ENCODE data around the gene INS. TPM values are rescaled to one million over a fixed set of nuclear protein-coding genes. Genes with fewer than 3 reads are reported as not detected.

INS gene
- total RNA-seq, 2 donors from 2014 or later = not detected

DNA sequence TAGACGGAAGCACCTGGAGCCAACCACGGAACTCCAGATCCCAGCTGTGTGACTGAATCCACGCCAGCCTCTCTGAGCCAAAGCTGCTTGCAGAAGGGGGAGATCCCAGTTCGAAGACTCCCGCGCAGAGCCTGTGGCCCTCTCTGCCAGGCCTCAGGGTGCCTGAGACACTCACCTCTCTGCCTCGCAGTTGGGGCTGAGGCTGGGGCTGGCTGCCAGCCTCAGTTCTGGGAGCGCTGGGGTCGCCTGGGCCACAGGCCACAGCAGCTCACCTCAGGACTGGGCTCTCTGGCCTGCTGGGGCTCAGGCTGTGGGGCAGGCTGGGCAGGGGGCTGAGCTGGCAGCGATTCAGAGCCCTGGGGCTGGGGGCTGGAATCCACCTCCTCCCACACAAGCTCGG lies 13.6 kb downstream of the INS start:
- H3K9me3 ChIP-seq (ENCODE audit: control insufficient read depth, low read length, poor library complexity, severe bottlenecking) = no peaks in the 10 kb centered on the region
- ATAC-seq (no peak), DNase-seq (no peak)
- Mint-ChIP-seq H3K36me3 (ENCODE audit: low read depth) (peaks cover 5% of the 10 kb centered on the region), H3K27ac (no peak overlapping the region), H3K4me3 (no peak overlapping the region), H3K27me3 (peaks cover 72% of the 10 kb centered on the region), H3K4me1 (peaks cover 13% of the 10 kb centered on the region)

DNA sequence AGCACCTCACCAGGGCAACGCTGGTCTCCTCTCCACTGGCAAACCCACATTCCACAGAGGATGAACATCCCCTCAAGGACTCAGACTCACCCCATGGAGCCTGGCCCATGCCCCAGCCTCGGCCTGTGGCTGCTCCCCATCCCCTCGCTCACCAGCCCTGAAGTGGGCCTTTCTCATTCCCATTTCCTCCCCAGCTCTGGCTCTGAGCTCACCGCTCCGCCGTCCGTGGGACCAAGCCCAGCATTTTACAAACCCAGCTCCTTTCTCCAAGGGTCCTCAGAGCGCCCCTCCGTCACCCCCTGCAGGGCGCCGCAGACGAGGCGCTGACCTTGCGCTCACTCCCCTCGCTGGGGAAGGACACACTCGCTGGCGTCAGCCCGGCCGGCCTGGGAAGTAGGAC lies 15.0 kb downstream of the INS start:
- no peak overlapping the region for H3K27ac Mint-ChIP-seq
- peaks cover 5% of the 10 kb centered on the region for H3K36me3 Mint-ChIP-seq (ENCODE audit: low read depth)
- H3K4me1 Mint-ChIP-seq = peaks cover 8% of the 10 kb centered on the region
- peaks cover 82% of the 10 kb centered on the region for H3K27me3 Mint-ChIP-seq
- H3K4me3 Mint-ChIP-seq = no peak overlapping the region
- DNase-seq (no peak), ATAC-seq (no peak)
- no peaks in the 10 kb centered on the region for H3K9me3 ChIP-seq (ENCODE audit: control insufficient read depth, low read length, poor library complexity, severe bottlenecking)

DNA sequence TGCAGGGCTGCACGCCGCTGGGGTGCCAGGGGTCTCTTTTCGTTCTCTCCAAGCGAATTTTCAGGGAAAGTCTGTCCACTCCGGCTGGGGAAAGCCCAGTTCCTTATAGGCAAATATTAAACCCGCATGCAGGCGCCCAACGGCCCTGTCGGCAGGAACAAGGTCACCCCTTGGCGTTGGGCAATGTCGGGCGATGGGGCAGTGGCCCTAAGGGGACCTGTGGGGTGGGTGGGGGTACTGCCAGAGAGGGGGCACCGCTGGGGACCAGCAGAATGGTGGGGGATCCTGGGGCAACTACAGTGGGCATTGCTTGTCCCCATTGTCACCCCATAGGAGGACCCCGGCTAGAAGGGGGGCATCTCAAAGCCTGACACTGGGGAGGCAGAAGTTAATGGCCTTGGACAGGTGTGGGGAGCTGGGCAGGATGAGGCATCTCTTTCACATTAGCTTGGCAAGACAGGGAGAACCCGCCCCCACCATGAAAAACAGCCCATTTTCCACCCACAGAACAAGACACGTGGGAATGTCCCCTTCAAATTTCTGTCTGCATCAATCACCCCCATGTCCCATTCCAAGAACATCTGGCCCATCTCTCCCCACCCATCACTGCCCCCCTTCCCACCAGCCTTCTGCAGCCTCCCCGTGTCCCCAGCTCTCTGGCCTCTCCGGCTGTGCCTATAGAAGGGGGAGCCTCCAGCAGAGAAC lies 16.3 kb downstream of the INS start:
- Mint-ChIP-seq H3K4me3 (no peak overlapping the region), H3K27ac (no peak overlapping the region), H3K36me3 (ENCODE audit: low read depth) (peaks cover 5% of the 10 kb centered on the region), H3K27me3 (peaks cover 71% of the 10 kb centered on the region), H3K4me1 (peaks cover 8% of the 10 kb centered on the region)
- H3K9me3 ChIP-seq (ENCODE audit: control insufficient read depth, low read length, poor library complexity, severe bottlenecking) = no peaks in the 10 kb centered on the region
- DNase-seq (no peak), ATAC-seq (no peak)

DNA sequence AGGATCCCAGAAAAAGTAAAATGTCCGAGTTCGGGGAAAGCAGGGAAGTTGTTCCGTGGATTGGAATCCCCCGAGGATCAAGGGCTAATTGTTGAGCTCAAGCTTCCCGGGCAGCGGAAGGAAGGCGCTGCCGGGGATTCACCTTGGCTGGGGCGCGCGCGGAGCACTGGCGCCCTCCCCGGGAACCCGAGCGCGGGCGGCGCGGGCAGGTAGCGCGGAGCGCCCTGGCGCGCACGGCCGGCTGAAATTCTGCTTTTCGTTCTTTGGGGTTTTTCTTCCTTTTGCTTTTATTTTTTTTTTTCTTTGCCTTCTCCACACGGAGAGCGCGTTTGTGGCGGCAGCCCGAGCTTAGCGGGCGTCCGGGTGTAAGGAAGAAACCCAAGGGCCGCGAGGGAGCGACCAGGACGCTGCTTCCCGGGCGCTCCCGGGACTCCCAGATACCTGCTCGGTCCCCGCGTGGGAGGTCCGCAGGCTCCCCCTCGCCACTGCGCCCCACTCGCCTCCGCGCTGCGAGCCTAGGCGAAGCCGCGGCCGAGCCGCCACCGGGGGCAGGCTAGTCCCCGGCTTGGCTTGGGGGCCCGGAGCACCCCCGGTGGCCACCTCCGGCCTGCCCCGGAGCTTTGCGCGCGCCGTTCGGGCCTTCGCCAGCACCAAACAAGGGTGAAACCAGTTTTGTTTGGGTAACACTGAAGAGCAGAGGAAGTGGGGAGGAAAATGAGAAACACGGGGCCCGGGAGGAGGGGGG lies 17.0 kb downstream of the INS start:
- H3K9me3 ChIP-seq (ENCODE audit: control insufficient read depth, low read length, poor library complexity, severe bottlenecking) = no peaks in the 10 kb centered on the region
- DNase-seq (no peak), ATAC-seq (no peak)
- Mint-ChIP-seq H3K27ac (no peak overlapping the region), H3K36me3 (ENCODE audit: low read depth) (peaks cover 5% of the 10 kb centered on the region), H3K4me1 (peaks cover 8% of the 10 kb centered on the region), H3K4me3 (peak overlapping the region; percentile 41), H3K27me3 (peaks cover 69% of the 10 kb centered on the region)

- H3K9me3 ChIP-seq (ENCODE audit: control insufficient read depth, low read length, poor library complexity, severe bottlenecking) = no peaks in the 10 kb centered on the region
- Mint-ChIP-seq H3K4me1 (peaks cover 9% of the 10 kb centered on the region), H3K27ac (no peak overlapping the region), H3K36me3 (ENCODE audit: low read depth) (peaks cover 6% of the 10 kb centered on the region), H3K4me3 (peak overlapping the region; percentile 41), H3K27me3 (peaks cover 63% of the 10 kb centered on the region)
- ATAC-seq = no peak
- DNase-seq = no peak
Observed at GRCh38 chr11:2143477-2143798, 17.6 kb downstream of the INS start.

GRCh38 chr11:2142762-2143202 lies 18.2 kb downstream of the INS start:
- ATAC-seq = peak; percentile 63
- peaks cover 57% of the 10 kb centered on the region for H3K27me3 Mint-ChIP-seq
- peaks cover 10% of the 10 kb centered on the region for H3K4me1 Mint-ChIP-seq

GRCh38 chr11:2142300-2142759 lies 18.7 kb downstream of the INS start:
- H3K27me3 Mint-ChIP-seq = peaks cover 55% of the 10 kb centered on the region
- no peak overlapping the region for H3K27ac Mint-ChIP-seq
- H3K36me3 Mint-ChIP-seq (ENCODE audit: low read depth) = peaks cover 7% of the 10 kb centered on the region
- H3K4me1 Mint-ChIP-seq = peaks cover 14% of the 10 kb centered on the region
- ATAC-seq (no peak), DNase-seq (no peak)
- no peak overlapping the region for H3K4me3 Mint-ChIP-seq
- no peaks in the 10 kb centered on the region for H3K9me3 ChIP-seq (ENCODE audit: control insufficient read depth, low read length, poor library complexity, severe bottlenecking)

More at GRCh38 chr11:2142762-2143202, 18.2 kb downstream of the INS start:
- Mint-ChIP-seq H3K27ac (no peak overlapping the region), H3K4me3 (peak overlapping the region; percentile 50), H3K36me3 (ENCODE audit: low read depth) (peaks cover 7% of the 10 kb centered on the region)
- DNase-seq = no peak
- H3K9me3 ChIP-seq (ENCODE audit: control insufficient read depth, low read length, poor library complexity, severe bottlenecking) = no peaks in the 10 kb centered on the region

GRCh38 chr11:2140411-2141400 lies 20.3 kb downstream of the INS start:
- Mint-ChIP-seq H3K27ac (no peak overlapping the region), H3K27me3 (peaks cover 50% of the 10 kb centered on the region)
- DNase-seq = peak in 1 of 3 donors; percentile 10

GRCh38 chr11:2139621-2140337 lies 21.2 kb downstream of the INS start:
- Mint-ChIP-seq H3K4me1 (peaks cover 10% of the 10 kb centered on the region), H3K36me3 (ENCODE audit: low read depth) (peaks cover 5% of the 10 kb centered on the region), H3K4me3 (no peak overlapping the region), H3K27ac (no peak overlapping the region), H3K27me3 (peaks cover 49% of the 10 kb centered on the region)
- ATAC-seq (no peak), DNase-seq (peak in 1 of 3 donors; percentile 6)
- no peaks in the 10 kb centered on the region for H3K9me3 ChIP-seq (ENCODE audit: control insufficient read depth, low read length, poor library complexity, severe bottlenecking)

More at GRCh38 chr11:2140411-2141400, 20.3 kb downstream of the INS start:
- no peaks in the 10 kb centered on the region for H3K9me3 ChIP-seq (ENCODE audit: control insufficient read depth, low read length, poor library complexity, severe bottlenecking)
- H3K4me1 Mint-ChIP-seq = peaks cover 10% of the 10 kb centered on the region
- no peak for ATAC-seq
- no peak overlapping the region for H3K4me3 Mint-ChIP-seq
- H3K36me3 Mint-ChIP-seq (ENCODE audit: low read depth) = peaks cover 5% of the 10 kb centered on the region

GRCh38 chr11:2139123-2139521 lies 21.9 kb downstream of the INS start, which contains the start of gene IGF2:
IGF2 (minus strand) TSS chr11:2139389; CDS start chr11:2135523, 3,866 bp downstream.
- H3K36me3 Mint-ChIP-seq (ENCODE audit: low read depth) = peaks cover 5% of the 10 kb centered on the region
- no peaks in the 10 kb centered on the region for H3K9me3 ChIP-seq (ENCODE audit: control insufficient read depth, low read length, poor library complexity, severe bottlenecking)
- ATAC-seq (peak; percentile 21), DNase-seq (peak in 1 of 3 donors; percentile 13)
- H3K27me3 Mint-ChIP-seq = peaks cover 52% of the 10 kb centered on the region
- no peak within 1 kb of the TSS for H3K27ac Mint-ChIP-seq
- H3K4me3 Mint-ChIP-seq = peak within 1 kb of the TSS; percentile 89
- H3K4me1 Mint-ChIP-seq = peaks cover 10% of the 10 kb centered on the region

DNA sequence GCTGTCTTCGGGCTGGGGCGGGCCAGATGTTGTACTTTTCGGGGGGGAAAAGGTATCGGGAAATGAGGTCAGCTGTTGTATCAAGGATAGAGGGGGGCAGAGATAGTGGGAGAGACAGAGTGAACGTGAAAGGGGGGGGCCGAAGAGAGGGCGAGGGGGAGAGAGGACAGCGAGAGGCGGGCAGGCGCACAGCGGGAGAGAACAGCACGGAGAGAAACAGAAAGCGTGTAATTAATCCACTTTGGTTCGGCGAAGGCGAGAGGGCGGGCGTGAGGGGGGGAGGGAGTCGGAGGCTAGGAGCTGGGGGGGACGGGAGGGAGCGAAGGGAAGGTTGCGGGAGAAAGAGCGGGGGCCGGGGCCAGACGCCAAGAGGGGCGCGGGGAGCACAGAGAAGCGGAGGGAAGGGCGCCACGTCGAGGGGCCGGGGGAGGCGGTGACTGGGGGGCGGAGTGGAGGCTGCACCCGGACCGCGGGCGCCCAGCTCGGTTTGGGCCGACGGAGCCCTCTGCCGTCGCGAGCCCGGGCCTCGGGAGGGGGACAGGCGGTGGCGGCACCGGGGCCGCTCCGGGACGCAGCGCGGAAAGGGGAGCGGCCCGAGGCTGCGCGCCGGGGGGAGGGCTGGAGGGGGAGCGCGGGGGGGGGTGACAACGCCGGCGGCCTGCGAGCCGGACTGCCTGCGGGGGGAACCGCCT lies 22.4 kb downstream of the INS start:
- H3K4me3 Mint-ChIP-seq = peak overlapping the region; percentile 89
- no peak overlapping the region for H3K27ac Mint-ChIP-seq
- H3K27me3 Mint-ChIP-seq = peaks cover 55% of the 10 kb centered on the region
- H3K36me3 Mint-ChIP-seq (ENCODE audit: low read depth) = peaks cover 5% of the 10 kb centered on the region
- peak; percentile 20 for ATAC-seq
- H3K9me3 ChIP-seq (ENCODE audit: control insufficient read depth, low read length, poor library complexity, severe bottlenecking) = no peaks in the 10 kb centered on the region
- DNase-seq = peak in 1 of 3 donors; percentile 9
- H3K4me1 Mint-ChIP-seq = peaks cover 10% of the 10 kb centered on the region

DNA sequence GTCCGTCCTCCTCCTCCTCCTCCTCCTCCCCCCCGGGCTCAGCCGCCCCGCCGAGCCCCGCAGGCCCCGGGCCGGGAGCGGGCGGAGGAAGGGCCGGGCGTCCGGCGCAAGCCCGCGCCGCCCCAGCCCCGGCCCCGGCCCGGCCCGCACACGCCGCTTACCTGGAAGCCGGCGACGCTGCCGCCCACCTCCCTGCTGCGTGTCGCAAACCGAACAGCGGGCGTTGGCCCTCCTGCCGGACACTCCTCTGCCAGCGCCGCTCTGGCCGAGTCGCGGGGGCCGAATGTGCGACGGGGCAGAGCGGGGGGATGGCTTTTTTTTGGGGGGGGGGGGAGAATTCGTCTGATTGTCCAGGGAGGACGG lies 23.0 kb downstream of the INS start:
- DNase-seq (peak in 1 of 3 donors; percentile 8), ATAC-seq (no peak)
- H3K27me3 Mint-ChIP-seq = peaks cover 55% of the 10 kb centered on the region
- H3K4me1 Mint-ChIP-seq = peaks cover 10% of the 10 kb centered on the region
- H3K4me3 Mint-ChIP-seq = peak overlapping the region; percentile 89
- no peak overlapping the region for H3K27ac Mint-ChIP-seq
- no peaks in the 10 kb centered on the region for H3K9me3 ChIP-seq (ENCODE audit: control insufficient read depth, low read length, poor library complexity, severe bottlenecking)
- H3K36me3 Mint-ChIP-seq (ENCODE audit: low read depth) = peaks cover 5% of the 10 kb centered on the region
